ENCODE measurements around the gene XAF1. TPM values are rescaled to one million over a fixed set of nuclear protein-coding genes. Genes with fewer than 3 reads are reported as not detected.

The XAF1 gene
- total RNA-seq, 2 donors from 2014 or later = 10.4 to 21.8 TPM

GRCh38 chr17:6711081-6711674 is 44.7 kb upstream of the XAF1 start:
- no peaks in the 10 kb centered on the region for H3K36me3 ChIP-seq
- no peaks in the 10 kb centered on the region for H3K9me3 ChIP-seq

DNA sequence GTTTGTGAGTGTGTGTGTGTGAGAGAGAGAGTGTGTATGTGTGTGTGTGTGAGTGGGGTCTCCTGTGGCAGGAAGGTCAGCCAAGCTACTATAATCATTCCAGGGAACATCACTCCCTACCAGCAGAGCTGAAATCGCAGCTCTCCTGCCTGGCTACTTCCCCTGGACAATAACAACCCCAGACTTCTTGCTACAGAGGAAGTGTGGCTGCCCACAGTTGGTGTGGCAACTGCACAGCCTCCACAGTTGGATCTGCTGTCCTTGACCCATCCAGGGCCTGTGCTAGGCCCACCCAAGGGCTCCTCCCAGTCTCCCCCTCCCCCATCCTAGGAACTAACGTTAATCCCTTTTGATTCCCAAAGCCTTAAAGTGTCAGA is 44.2 kb upstream of the XAF1 start:
- H3K4me1 ChIP-seq (replicated peaks) = no peaks in the 10 kb centered on the region
- no peaks in the 10 kb centered on the region for H3K9me3 ChIP-seq
- TF ChIP-seq POLR2AphosphoS5 (IDR thresholded peaks at IDR 0.05) (no peak), POLR2A (IDR thresholded peaks at IDR 0.05) (no peak)
- TF ChIP-seq, protein P1, sequence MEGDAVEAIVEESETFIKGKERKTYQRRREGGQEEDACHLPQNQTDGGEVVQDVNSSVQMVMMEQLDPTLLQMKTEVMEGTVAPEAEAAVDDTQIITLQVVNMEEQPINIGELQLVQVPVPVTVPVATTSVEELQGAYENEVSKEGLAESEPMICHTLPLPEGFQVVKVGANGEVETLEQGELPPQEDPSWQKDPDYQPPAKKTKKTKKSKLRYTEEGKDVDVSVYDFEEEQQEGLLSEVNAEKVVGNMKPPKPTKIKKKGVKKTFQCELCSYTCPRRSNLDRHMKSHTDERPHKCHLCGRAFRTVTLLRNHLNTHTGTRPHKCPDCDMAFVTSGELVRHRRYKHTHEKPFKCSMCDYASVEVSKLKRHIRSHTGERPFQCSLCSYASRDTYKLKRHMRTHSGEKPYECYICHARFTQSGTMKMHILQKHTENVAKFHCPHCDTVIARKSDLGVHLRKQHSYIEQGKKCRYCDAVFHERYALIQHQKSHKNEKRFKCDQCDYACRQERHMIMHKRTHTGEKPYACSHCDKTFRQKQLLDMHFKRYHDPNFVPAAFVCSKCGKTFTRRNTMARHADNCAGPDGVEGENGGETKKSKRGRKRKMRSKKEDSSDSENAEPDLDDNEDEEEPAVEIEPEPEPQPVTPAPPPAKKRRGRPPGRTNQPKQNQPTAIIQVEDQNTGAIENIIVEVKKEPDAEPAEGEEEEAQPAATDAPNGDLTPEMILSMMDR (IDR thresholded peaks at IDR 0.05) = no peak
- peaks cover 7% of the 10 kb centered on the region for H3K27me3 ChIP-seq (replicated peaks; ENCODE audit: insufficient read depth)
- no peaks in the 10 kb centered on the region for H3K36me3 ChIP-seq
- intact Hi-C loops (cut with DNase I) = no loop called here
- no peak for DNase-seq (ENCODE audit: low spot score)
- 38% methylated on average over 2 of the region's 2 CpGs for WGBS
- no peak overlapping the region for H3K27ac ChIP-seq
- H3K4me3 ChIP-seq = no peak overlapping the region

More at GRCh38 chr17:6711081-6711674, 44.7 kb upstream of the XAF1 start:
- H3K27ac ChIP-seq = no peak overlapping the region
- no peak for DNase-seq (ENCODE audit: low spot score)
- TF ChIP-seq, protein P1 (IDR thresholded peaks at IDR 0.05) = no peak
- TF ChIP-seq POLR2A (IDR thresholded peaks at IDR 0.05) (no peak), POLR2AphosphoS5 (IDR thresholded peaks at IDR 0.05) (no peak)
- H3K27me3 ChIP-seq (replicated peaks; ENCODE audit: insufficient read depth) = peaks cover 7% of the 10 kb centered on the region
- intact Hi-C loops (cut with DNase I) = no loop called here
- WGBS = 70% methylated on average over 7 of the region's 7 CpGs
- no peaks in the 10 kb centered on the region for H3K4me1 ChIP-seq (replicated peaks)
- H3K4me3 ChIP-seq = no peak overlapping the region

DNA sequence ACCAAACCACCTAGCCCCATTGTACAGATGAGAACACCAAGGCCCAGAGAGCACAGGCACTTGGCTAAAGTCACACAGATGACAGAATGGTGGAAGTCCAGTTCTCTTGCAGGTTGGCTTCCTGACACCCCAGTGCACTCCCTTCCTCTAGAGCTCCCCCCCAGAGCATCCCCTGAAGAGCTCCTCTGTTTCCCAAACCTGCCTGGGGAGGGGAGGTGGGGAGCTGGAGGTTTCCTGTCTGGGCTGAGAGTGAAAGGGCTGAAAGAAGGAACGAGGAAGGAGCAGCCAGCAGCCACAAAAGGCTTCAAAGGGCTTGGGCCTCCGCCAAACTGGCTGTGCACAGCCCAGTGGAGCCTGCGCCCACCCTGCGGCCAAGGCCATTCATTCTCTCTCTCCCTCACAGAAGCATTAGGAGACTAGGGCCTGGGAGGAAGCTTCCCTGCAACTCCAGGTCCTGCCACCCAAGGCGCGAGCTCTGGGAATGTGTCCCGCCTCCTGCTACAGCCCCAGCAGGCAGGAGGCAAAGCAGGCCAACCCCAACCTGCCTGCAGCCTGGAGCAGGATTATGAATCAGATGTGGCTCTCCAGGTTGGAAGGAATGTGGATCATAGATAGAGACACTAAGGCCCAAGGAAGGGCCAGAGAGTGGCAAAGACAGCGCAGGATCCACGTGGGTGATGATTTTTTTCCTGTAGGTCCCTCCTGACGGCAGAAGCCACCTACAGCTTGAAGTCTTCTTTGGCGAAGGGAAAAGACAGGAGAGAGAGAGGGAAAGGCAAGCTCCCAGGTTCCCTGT is 43.6 kb upstream of the XAF1 start:
- intact Hi-C loops (cut with DNase I) = no loop called here
- Histone ChIP-seq H3K9me3 (no peaks in the 10 kb centered on the region), H3K27me3 (replicated peaks; ENCODE audit: insufficient read depth) (peaks cover 7% of the 10 kb centered on the region), H3K4me3 (no peak overlapping the region), H3K27ac (no peak overlapping the region), H3K4me1 (replicated peaks) (no peaks in the 10 kb centered on the region), H3K36me3 (no peaks in the 10 kb centered on the region)
- DNase-seq (ENCODE audit: low spot score) = no peak
- TF ChIP-seq POLR2AphosphoS5 (IDR thresholded peaks at IDR 0.05) (no peak), POLR2A (IDR thresholded peaks at IDR 0.05) (no peak)
- TF ChIP-seq, protein P1 (IDR thresholded peaks at IDR 0.05) = no peak
- 23% methylated on average over 11 of the region's 11 CpGs for WGBS

- no peak overlapping the region for H3K27ac ChIP-seq
- no peaks in the 10 kb centered on the region for H3K4me1 ChIP-seq (replicated peaks)
- intact Hi-C loops (cut with DNase I) = no loop called here
- H3K4me3 ChIP-seq = no peak overlapping the region
- H3K36me3 ChIP-seq = no peaks in the 10 kb centered on the region
- TF ChIP-seq POLR2A (IDR thresholded peaks at IDR 0.05) = no peak
- no peak for TF ChIP-seq POLR2AphosphoS5 (IDR thresholded peaks at IDR 0.05)
- TF ChIP-seq, protein P1 (IDR thresholded peaks at IDR 0.05) = no peak
- peaks cover 7% of the 10 kb centered on the region for H3K27me3 ChIP-seq (replicated peaks; ENCODE audit: insufficient read depth)
- no peaks in the 10 kb centered on the region for H3K9me3 ChIP-seq
- no peak for DNase-seq (ENCODE audit: low spot score)
- WGBS = 16% methylated on average over 13 of the region's 14 CpGs
These were observed 43.1 kb upstream of the XAF1 start for GRCh38 chr17:6712854-6713129.

Measured in prostate gland (tissue), 2 donors.